HG02973 (cell line): ENCODE data around the gene GGACT.

ENCODE experiments used
- ATAC-seq: cut with Tn5 transposase; IDR thresholded peaks from one replicate; pipeline ENCODE4 v1.9.1; 2021; ENCODE audit warnings: moderate library complexity; ENCODE audit not compliant: unreplicated experiment

Gene GGACT

GRCh38 chr13:100483139-100483538 lies 105.5 kb downstream of the GGACT start:
- no peak for ATAC-seq

GRCh38 chr13:100480676-100481075 lies 107.9 kb downstream of the GGACT start:
- ATAC-seq, result no peak
